Loucy (cell line): ENCODE results near the gene OR2T27.

Experiments used
- H2AFZ ChIP-seq: fragments of 200-600 bp; sonication (generic); 2 replicates; pipeline ENCODE4 v1.6.0; 2016; ENCODE audit warnings: antibody characterized with exemption, mild to moderate bottlenecking, low read length, moderate library complexity
- H3F3A ChIP-seq: fragments of 200-600 bp; 2 replicates; pipeline ENCODE4 v1.6.0; 2016; ENCODE audit warnings: antibody characterized with exemption, low read depth, mild to moderate bottlenecking
- H3K27me3 ChIP-seq: fragments of 200-600 bp; sonication (generic); 2 replicates; pipeline ENCODE4 v1.6.1; 2014; ENCODE audit warnings: low read length, mild to moderate bottlenecking; ENCODE audit not compliant: insufficient read depth, poor library complexity, severe bottlenecking
- H3K36me3 ChIP-seq: fragments of 200-600 bp; sonication (generic); 2 replicates; pipeline ENCODE4 v1.6.1; 2016; ENCODE audit warnings: low read length; ENCODE audit not compliant: insufficient read depth
- H3K4me1 ChIP-seq: fragments of 200-600 bp; sonication (generic); 2 replicates; pipeline ENCODE4 v1.5.1; 2014; ENCODE audit warnings: low read length, mild to moderate bottlenecking; ENCODE audit not compliant: insufficient read depth, poor library complexity, severe bottlenecking
- H3K4me2 ChIP-seq: fragments of 200-600 bp; sonication (generic); 2 replicates; pipeline ENCODE4 v1.6.0; 2014; ENCODE audit warnings: antibody characterized with exemption, low read length, low read depth, mild to moderate bottlenecking; ENCODE audit not compliant: poor library complexity, severe bottlenecking
- H3K4me3 ChIP-seq: fragments of 200-600 bp; sonication (generic); 2 replicates; pipeline ENCODE4 v1.5.1; 2014; ENCODE audit warnings: low read length, mild to moderate bottlenecking, mixed read lengths; ENCODE audit not compliant: poor library complexity, severe bottlenecking
- H3K79me2 ChIP-seq: fragments of 200-600 bp; sonication (generic); 2 replicates; pipeline ENCODE4 v1.6.1; 2014; ENCODE audit warnings: low read length; ENCODE audit not compliant: insufficient read depth
- H3K9ac ChIP-seq: fragments of 200-600 bp; sonication (generic); 2 replicates; pipeline ENCODE4 v1.6.0; 2014; ENCODE audit warnings: mild to moderate bottlenecking, low read depth, low read length, moderate library complexity; ENCODE audit not compliant: poor library complexity, severe bottlenecking
- H3K9me2 ChIP-seq: fragments of 200-600 bp; sonication (generic); replicated peaks from 2 replicates; pipeline ENCODE4 v1.6.1; 2016; ENCODE audit warnings: low read depth, low read length, mixed read lengths
- H3K9me3 ChIP-seq: fragments of 200-600 bp; sonication (generic); 2 replicates; pipeline ENCODE4 v1.6.1; 2014; ENCODE audit warnings: mild to moderate bottlenecking, antibody characterized with exemption, low read length, low read depth; ENCODE audit not compliant: insufficient read depth
- H4K20me1 ChIP-seq: fragments of 200-600 bp; sonication (generic); 2 replicates; pipeline ENCODE4 v1.6.0; 2014; ENCODE audit warnings: antibody characterized with exemption, low read length, mild to moderate bottlenecking; ENCODE audit not compliant: insufficient read depth, poor library complexity, severe bottlenecking
- EZH2phosphoT487 ChIP-seq: fragments of 200-600 bp; IDR thresholded peaks from 2 replicates; pipeline ENCODE4 v1.6.1; 2018; ENCODE audit warnings: antibody characterized with exemption, mild to moderate bottlenecking, moderate library complexity, borderline replicate concordance
- TF ChIP-seq, protein P1 (sequence below): fragments of 200-600 bp; sonication (generic); conservative IDR thresholded peaks from 2 replicates; pipeline ENCODE4 v1.5.1; 2014; ENCODE audit warnings: mild to moderate bottlenecking, antibody characterized with exemption, low read length

The OR2T27 gene

DNA sequence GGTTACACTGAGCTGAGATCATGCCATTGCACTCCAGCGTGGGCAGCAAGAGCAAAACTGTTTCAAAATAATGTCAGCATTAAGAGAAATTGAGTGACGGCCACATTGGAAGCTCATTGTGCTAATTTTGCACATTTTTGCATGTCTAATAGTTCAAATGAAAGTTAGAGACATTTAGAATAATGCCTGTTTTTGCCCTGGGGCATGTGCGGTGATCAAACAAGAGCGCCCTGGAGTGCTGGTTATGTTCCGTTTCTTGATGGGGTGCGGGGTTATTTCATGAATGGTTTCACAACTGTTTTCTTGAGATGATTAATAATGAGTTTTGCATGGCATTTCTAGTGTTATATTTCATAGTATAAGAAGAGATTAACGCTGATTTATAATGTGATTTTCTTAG, 33.6 kb downstream of the OR2T27 start:
- Histone ChIP-seq H3K4me3 (no peak overlapping the region), H3K27me3 (no peaks in the 10 kb centered on the region), H3K36me3 (no peaks in the 10 kb centered on the region), H3K79me2 (no peaks in the 10 kb centered on the region), H3K9me3 (no peaks in the 10 kb centered on the region), H3K4me1 (no peaks in the 10 kb centered on the region), H3F3A (no peaks in the 10 kb centered on the region), H3K9ac (no peak overlapping the region), H3K4me2 (no peak overlapping the region), H2AFZ (no peak overlapping the region), H4K20me1 (no peaks in the 10 kb centered on the region), H3K9me2 (no peaks in the 10 kb centered on the region)
- no peak for TF ChIP-seq EZH2phosphoT487
- TF ChIP-seq, protein P1, sequence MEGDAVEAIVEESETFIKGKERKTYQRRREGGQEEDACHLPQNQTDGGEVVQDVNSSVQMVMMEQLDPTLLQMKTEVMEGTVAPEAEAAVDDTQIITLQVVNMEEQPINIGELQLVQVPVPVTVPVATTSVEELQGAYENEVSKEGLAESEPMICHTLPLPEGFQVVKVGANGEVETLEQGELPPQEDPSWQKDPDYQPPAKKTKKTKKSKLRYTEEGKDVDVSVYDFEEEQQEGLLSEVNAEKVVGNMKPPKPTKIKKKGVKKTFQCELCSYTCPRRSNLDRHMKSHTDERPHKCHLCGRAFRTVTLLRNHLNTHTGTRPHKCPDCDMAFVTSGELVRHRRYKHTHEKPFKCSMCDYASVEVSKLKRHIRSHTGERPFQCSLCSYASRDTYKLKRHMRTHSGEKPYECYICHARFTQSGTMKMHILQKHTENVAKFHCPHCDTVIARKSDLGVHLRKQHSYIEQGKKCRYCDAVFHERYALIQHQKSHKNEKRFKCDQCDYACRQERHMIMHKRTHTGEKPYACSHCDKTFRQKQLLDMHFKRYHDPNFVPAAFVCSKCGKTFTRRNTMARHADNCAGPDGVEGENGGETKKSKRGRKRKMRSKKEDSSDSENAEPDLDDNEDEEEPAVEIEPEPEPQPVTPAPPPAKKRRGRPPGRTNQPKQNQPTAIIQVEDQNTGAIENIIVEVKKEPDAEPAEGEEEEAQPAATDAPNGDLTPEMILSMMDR, result no peak

DNA sequence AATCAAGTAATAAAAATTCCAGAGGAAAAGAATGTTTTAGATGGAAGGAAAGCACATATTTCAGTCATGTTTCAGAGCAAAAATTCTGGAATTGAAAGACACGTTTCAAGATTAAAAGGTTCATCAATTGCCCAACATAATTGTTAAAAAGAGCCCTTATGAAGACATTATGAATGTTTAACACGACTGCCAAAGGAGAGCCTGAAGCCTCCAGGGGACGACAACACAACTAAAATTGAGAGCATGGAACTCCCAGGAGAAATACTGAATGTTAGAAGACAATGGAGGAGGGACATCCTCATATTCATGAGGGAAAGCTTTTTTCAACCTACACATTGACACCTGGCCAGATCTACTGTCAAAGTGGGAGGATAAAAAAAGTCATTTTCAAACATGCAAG, 36.5 kb downstream of the OR2T27 start:
- no peaks in the 10 kb centered on the region for H3K79me2 ChIP-seq
- no peaks in the 10 kb centered on the region for H3K4me1 ChIP-seq
- H3F3A ChIP-seq, result no peaks in the 10 kb centered on the region
- no peaks in the 10 kb centered on the region for H3K9me2 ChIP-seq
- H3K36me3 ChIP-seq, result no peaks in the 10 kb centered on the region
- no peak overlapping the region for H3K9ac ChIP-seq
- no peaks in the 10 kb centered on the region for H3K27me3 ChIP-seq
- H3K4me2 ChIP-seq, result no peak overlapping the region
- no peaks in the 10 kb centered on the region for H4K20me1 ChIP-seq
- no peak for TF ChIP-seq EZH2phosphoT487
- TF ChIP-seq, protein P1, result peak; percentile 70
- no peak overlapping the region for H3K4me3 ChIP-seq
- no peak overlapping the region for H2AFZ ChIP-seq
- no peaks in the 10 kb centered on the region for H3K9me3 ChIP-seq

DNA sequence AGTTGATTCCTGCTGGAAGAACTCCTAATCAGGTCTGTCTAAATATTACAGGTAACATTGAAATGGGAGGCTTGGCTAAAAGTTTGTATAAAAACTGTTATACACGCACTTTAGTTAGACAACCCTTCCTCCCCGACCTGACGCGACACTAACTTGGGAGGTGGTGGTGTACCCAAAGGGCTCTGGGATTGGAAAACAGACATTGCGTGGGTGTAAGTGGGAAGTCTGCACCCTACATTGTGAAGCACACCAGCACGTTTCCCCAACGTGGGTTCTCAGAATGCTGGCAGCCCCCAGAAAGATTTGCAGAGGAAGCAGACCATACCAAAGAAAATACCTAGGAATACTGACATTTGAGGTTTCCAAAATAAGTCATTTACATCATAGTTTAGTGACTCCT, 37.2 kb downstream of the OR2T27 start:
- Histone ChIP-seq H2AFZ (no peak overlapping the region), H3K79me2 (no peaks in the 10 kb centered on the region), H3K9ac (no peak overlapping the region), H3K9me3 (no peaks in the 10 kb centered on the region), H3K27me3 (no peaks in the 10 kb centered on the region), H3K36me3 (no peaks in the 10 kb centered on the region), H3K4me1 (no peaks in the 10 kb centered on the region), H3K4me2 (no peak overlapping the region), H4K20me1 (no peaks in the 10 kb centered on the region), H3K4me3 (no peak overlapping the region), H3F3A (no peaks in the 10 kb centered on the region), H3K9me2 (no peaks in the 10 kb centered on the region)
- TF ChIP-seq EZH2phosphoT487, result no peak
- TF ChIP-seq, protein P1, result no peak
